A549 (cell line): Measurements from ENCODE around the gene PDGFRA.

Source experiments
- CEBPB ChIP-seq, 2 experiments: fragments of >200 bp in 1 of 2; sonication (Bioruptor Twin) in 1 of 2; formaldehyde crosslinking in 1 of 2; IDR thresholded peaks; 2 replicates each; pipeline ENCODE4 v1.6.1; 2012 to 2016
- HOXA7 ChIP-seq: fragments of 250-450 bp; sonication (Bioruptor Pico); IDR thresholded peaks from 2 replicates; pipeline ENCODE4 v1.5.0; 2020; ENCODE audit warnings: mild to moderate bottlenecking, moderate library complexity
- JUN ChIP-seq, 2 experiments: fragments of >200 bp; sonication (Bioruptor Twin); formaldehyde crosslinking; IDR thresholded peaks; 2 replicates in 1 of 2; 3 replicates in 1 of 2; pipeline ENCODE4 v1.6.1; 2016 to 2017
- NR3C1 ChIP-seq: fragments of >200 bp; sonication (Bioruptor Twin); formaldehyde crosslinking; IDR thresholded peaks from 3 replicates; pipeline ENCODE4 v1.6.1; 2017
- PHF8 ChIP-seq: fragments of 200-600 bp; sonication (generic); IDR thresholded peaks from 2 replicates; pipeline ENCODE4 v1.6.1; 2016; ENCODE audit warnings: low read depth, mild to moderate bottlenecking, antibody characterized with exemption, moderate library complexity, borderline replicate concordance
- POLR2A ChIP-seq: IDR thresholded peaks from 2 replicates; pipeline ENCODE4 v1.6.1; 2012; ENCODE audit warnings: mild to moderate bottlenecking, low read length
- RCOR1 ChIP-seq: fragments of 150-350 bp; IDR thresholded peaks from 2 replicates; pipeline ENCODE4 v1.6.1; 2014; ENCODE audit warnings: antibody characterized with exemption, low read length, low read depth
- RFX5 ChIP-seq: fragments of 450-650 bp; IDR thresholded peaks from 2 replicates; pipeline ENCODE4 v1.7.1; 2014; ENCODE audit warnings: antibody characterized with exemption, mild to moderate bottlenecking, moderate library complexity
- SMC3 ChIP-seq: fragments of >200 bp; sonication (Bioruptor Twin); formaldehyde crosslinking; IDR thresholded peaks from 3 replicates; pipeline ENCODE4 v1.6.1; 2018; ENCODE audit warnings: inconsistent platforms
- SREBF2 ChIP-seq: fragments of 450-650 bp; IDR thresholded peaks from 2 replicates; pipeline ENCODE4 v1.6.1; 2014; ENCODE audit warnings: mild to moderate bottlenecking, moderate library complexity
- TF ChIP-seq, protein P1 (sequence below): fragments of 450-650 bp; IDR thresholded peaks from 2 replicates; pipeline ENCODE4 v1.6.1; 2014; ENCODE audit warnings: antibody characterized with exemption
- TF ChIP-seq, protein P2 (sequence below): fragments of >200 bp; sonication (Bioruptor Twin); formaldehyde crosslinking; IDR thresholded peaks from 3 replicates; pipeline ENCODE4 v1.5.1; 2016
- TF ChIP-seq, protein P3 (sequence below): IDR thresholded peaks from 2 replicates; pipeline ENCODE4 v1.6.1; 2012
- TF ChIP-seq, protein P4 (sequence below): IDR thresholded peaks from 2 replicates; pipeline ENCODE4 v1.6.1; 2012

DNA sequence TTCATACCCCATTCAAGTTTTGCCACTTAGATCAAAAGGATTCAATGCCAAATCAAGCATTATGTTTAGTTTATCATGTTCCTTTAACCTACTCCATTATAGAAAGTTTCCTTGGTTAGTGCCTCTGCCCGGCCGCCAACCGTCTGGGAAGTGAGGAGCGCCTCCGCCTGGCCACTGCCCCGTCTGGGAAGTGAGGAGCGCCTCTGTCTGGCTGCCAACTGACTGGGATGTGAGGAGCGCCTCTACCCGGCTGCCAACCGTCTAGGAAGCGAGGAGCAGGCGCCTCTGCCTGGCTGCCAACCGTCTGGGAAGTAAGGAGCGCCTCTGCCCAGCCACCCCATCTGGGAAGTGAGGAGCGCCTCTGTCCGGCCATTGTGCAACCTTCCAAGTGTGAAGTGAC lies 36.3 kb upstream of the PDGFRA start:
- TF ChIP-seq RFX5 (no peak), CEBPB (IDR thresholded peaks at IDR 0.05) (no peak), POLR2A (no peak), RCOR1 (no peak), PHF8 (no peak), SMC3 (no peak), HOXA7 (CRISPR knock-in tag) (no peak), JUN (IDR thresholded peaks at IDR 0.05) (no peak), NR3C1 (no peak), SREBF2 (no peak)
- TF ChIP-seq, protein P1, sequence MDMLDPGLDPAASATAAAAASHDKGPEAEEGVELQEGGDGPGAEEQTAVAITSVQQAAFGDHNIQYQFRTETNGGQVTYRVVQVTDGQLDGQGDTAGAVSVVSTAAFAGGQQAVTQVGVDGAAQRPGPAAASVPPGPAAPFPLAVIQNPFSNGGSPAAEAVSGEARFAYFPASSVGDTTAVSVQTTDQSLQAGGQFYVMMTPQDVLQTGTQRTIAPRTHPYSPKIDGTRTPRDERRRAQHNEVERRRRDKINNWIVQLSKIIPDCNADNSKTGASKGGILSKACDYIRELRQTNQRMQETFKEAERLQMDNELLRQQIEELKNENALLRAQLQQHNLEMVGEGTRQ, result no peak
- TF ChIP-seq, protein P2, sequence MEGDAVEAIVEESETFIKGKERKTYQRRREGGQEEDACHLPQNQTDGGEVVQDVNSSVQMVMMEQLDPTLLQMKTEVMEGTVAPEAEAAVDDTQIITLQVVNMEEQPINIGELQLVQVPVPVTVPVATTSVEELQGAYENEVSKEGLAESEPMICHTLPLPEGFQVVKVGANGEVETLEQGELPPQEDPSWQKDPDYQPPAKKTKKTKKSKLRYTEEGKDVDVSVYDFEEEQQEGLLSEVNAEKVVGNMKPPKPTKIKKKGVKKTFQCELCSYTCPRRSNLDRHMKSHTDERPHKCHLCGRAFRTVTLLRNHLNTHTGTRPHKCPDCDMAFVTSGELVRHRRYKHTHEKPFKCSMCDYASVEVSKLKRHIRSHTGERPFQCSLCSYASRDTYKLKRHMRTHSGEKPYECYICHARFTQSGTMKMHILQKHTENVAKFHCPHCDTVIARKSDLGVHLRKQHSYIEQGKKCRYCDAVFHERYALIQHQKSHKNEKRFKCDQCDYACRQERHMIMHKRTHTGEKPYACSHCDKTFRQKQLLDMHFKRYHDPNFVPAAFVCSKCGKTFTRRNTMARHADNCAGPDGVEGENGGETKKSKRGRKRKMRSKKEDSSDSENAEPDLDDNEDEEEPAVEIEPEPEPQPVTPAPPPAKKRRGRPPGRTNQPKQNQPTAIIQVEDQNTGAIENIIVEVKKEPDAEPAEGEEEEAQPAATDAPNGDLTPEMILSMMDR, result no peak
- TF ChIP-seq, protein P3, sequence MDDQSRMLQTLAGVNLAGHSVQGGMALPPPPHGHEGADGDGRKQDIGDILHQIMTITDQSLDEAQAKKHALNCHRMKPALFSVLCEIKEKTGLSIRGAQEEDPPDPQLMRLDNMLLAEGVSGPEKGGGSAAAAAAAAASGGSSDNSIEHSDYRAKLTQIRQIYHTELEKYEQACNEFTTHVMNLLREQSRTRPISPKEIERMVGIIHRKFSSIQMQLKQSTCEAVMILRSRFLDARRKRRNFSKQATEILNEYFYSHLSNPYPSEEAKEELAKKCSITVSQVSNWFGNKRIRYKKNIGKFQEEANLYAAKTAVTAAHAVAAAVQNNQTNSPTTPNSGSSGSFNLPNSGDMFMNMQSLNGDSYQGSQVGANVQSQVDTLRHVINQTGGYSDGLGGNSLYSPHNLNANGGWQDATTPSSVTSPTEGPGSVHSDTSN, result no peak
- TF ChIP-seq, protein P4, sequence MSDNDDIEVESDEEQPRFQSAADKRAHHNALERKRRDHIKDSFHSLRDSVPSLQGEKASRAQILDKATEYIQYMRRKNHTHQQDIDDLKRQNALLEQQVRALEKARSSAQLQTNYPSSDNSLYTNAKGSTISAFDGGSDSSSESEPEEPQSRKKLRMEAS, result no peak
